ENCODE data around the gene NUBP1.

NUBP1 gene

DNA sequence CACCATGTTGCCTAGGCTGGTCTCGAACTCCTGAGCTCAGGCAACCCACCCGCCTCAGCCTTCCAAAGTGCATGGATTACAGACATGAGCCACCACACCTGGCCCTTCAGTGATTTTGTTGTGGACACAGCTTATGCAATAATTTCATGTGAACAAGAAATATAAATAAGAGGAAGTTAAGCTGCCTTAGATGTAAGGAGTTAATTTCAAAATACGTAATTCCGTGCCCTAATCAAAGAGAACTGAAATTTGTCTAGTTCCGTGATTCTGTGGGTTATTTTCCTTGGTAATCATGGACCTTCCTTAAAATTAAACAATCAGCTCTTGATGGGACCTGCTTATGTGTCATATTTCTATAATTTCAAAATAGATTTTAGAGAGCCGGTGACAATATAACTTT lies 63.1 kb downstream of the NUBP1 start:
- no peak for DNase-seq (ENCODE audit: low read depth in 2 of 2)

DNA sequence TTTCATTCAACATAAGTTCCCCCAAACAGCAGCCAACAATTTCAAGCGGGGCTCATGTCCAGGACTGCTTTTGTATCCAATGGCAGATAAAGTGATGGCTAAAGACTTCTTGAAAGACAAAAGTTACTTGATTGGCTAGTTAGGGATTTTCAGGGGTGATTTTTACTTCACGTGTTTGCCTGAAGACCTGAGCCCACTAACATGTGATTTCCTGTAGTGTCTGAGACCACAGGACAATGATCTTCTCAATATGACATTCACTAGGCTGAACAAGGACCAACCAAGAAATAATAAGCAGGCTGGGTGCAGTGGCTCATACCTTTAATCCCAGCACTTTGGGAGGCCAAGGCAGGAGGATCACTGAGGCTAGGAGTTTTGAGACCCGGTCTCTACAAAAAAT lies 64.6 kb downstream of the NUBP1 start:
- no peak for DNase-seq (ENCODE audit: low read depth in 2 of 2)

GRCh38 chr16:10808850-10809249 lies 65.2 kb downstream of the NUBP1 start:
- DNase-seq (ENCODE audit: low read depth in 2 of 2), result no peak

GRCh38 chr16:10809706-10810105 lies 66.1 kb downstream of the NUBP1 start:
- DNase-seq (ENCODE audit: low read depth in 2 of 2), result no peak

- no peak for DNase-seq (ENCODE audit: low read depth in 2 of 2)
These were observed 68.9 kb downstream of the NUBP1 start for GRCh38 chr16:10812312-10813098.

DNA sequence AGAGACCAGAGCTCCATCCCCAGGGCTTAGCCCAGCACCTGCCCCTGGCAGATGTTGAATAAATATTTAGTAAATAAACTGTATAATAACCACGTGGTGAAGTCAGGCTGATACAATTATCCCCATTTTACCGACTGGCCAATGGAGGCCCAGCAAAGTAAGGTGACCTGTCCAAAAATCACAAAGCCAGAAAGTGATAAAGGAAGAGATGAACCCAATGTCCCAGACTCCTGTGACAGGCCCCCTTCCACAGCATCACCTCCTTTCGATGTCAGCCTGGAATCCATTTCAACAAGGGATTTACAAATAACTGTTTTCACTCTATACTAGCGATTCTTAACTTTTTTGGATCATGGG lies 69.4 kb downstream of the NUBP1 start:
- DNase-seq (ENCODE audit: low read depth in 2 of 2), result no peak

DNA sequence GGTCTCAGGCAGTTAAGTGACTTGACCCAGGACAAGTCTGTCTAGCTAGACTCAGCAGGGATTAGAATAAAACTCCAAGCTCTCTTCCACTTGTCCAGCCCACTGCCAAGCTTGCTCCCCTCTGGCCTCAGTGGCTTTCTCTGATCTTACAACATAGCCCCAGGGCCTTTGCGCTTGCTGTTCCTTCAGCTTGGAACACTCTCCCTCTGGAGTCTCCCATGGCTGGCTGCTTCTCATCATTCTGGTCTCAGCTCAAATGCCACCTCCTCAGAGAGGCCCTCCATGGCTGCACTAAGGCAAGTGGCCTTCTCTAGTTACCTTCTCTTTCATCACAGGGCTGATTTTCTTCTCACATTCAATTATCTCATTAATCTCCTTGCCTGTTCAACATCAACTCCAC lies 73.9 kb downstream of the NUBP1 start:
- DNase-seq (ENCODE audit: low read depth in 2 of 2), result no peak

GRCh38 chr16:10817963-10818941 lies 74.6 kb downstream of the NUBP1 start, which contains the start of gene TVP23A:
TSS of gene TVP23A (minus strand) at chr16:10818794. CDS start at chr16:10818493, 301 bp downstream.
- DNase-seq (ENCODE audit: low read depth in 2 of 2), result no peak
